Stomach (tissue), 9 donors: Measurements from ENCODE around the gene TRIM10. TPM values are rescaled to one million over a fixed set of nuclear protein-coding genes. Genes with fewer than 3 reads are reported as not detected.
A peak's percentile ranks its signal among the peaks of the same experiment; 100 is the strongest.

Source experiments
- DNase-seq, 2 donors: peaks; one replicate each; pipeline versions ENCODE4 v3.0.0 to v3.0.0-alpha.2; 2013 to 2019
- H3K27ac ChIP-seq, 5 donors: fragments of 200-600 bp in 4 of 5; sonication (generic) in 4 of 5; one replicate each; pipeline ENCODE4 v1.5.1; 2013 to 2019; ENCODE audit warnings: mild to moderate bottlenecking in 1 of 5, moderate library complexity in 1 of 5
- H3K27me3 ChIP-seq, 3 donors: fragments of 200-600 bp; sonication (generic); one replicate each; pipeline ENCODE4 v1.5.1; 2017 to 2019; ENCODE audit warnings: mixed run types in 1 of 3
- H3K36me3 ChIP-seq, 4 donors: fragments of 200-600 bp; sonication (generic); 1 replicate in 3 of 4; 2 replicates in 1 of 4; pipeline ENCODE4 v1.5.1; 2016 to 2019
- H3K4me1 ChIP-seq, 4 donors: fragments of 200-600 bp; sonication (generic); one replicate each; pipeline ENCODE4 v1.5.1; 2016 to 2019
- H3K4me3 ChIP-seq, 4 donors: fragments of 200-600 bp; sonication (generic) in 3 of 4; one replicate each; pipeline ENCODE4 v1.5.1; 2016 to 2019; ENCODE audit warnings: mild to moderate bottlenecking in 1 of 4
- H3K9me3 ChIP-seq, 4 donors: fragments of 200-600 bp; sonication (generic); one replicate each; pipeline ENCODE4 v1.5.1; 2016 to 2019
- EP300 ChIP-seq: sonication (generic); formaldehyde crosslinking; IDR thresholded peaks from one replicate; pipeline ENCODE4 v1.6.1; 2017; ENCODE audit warnings: antibody characterized with exemption
- POLR2A ChIP-seq, 4 donors: fragments of 450-650 bp; IDR thresholded peaks; one replicate each; pipeline ENCODE4 v1.6.1; 2016; ENCODE audit warnings: antibody characterized with exemption in 4 of 4, control low read depth in 2 of 4, mild to moderate bottlenecking in 1 of 4, moderate library complexity in 1 of 4
- POLR2AphosphoS5 ChIP-seq, 3 donors: sonication (generic); formaldehyde crosslinking; IDR thresholded peaks; one replicate each; pipeline ENCODE4 v1.6.1; 2016; ENCODE audit warnings: antibody characterized with exemption in 3 of 3
- WGBS, 5 donors: extraction: QIAGEN DNeasy Blood & Tissue Kit in 3 of 5; methylation state at CpG; one replicate each; pipeline versions ENCODE4 v1.1.5 to v1.1.7; 2013 to 2018; 5-methylcytosine and 5-hydroxymethylcytosine counted together
- intact Hi-C: fragments of 100-400 bp; cut with DNase I; formaldehyde crosslinking; loops from one replicate; pipeline ENCODE4 v1.15.1; 2023; ENCODE audit warnings: low total_unique reads
- polyA plus RNA-seq, 3 donors: library from polyadenylated mRNA; stranded (reverse); fragments of 200-250 nt; gene quantifications; one replicate each; pipeline ENCODE4 v1.2.3, GENCODE V29; 2013
- total RNA-seq, 5 donors: library from RNA; depleted of rRNA; stranded (reverse); fragments of >200 nt; gene quantifications; one replicate each; pipeline versions ENCODE4 v1.1.0 to v1.2.3, GENCODE V29; 2014 to 2016
- TF ChIP-seq, protein P1 (sequence below), 7 experiments: fragments of 450-650 bp in 4 of 7; fragments of 200-600 bp in 3 of 7; sonication (generic) in 3 of 7; IDR thresholded peaks; one replicate each; pipeline ENCODE4 v1.5.1; 2016 to 2019; ENCODE audit warnings: antibody characterized with exemption in 7 of 7, control low read depth in 2 of 7, mild to moderate bottlenecking in 1 of 7
- donor health status: healthy with polysubstance abuse.
- donor health status: Bipolar disorder and iron deficiency.
- donor health status: healthy.

TRIM10 gene
- total and polyA plus RNA-seq, 8 donors, result 0.37 to 2.3 (median 0.58) TPM; not detected in 5

GRCh38 chr6:30156774-30157173 lies 4.2 kb downstream of the TRIM10 start:
- 79 to 92% (median 86%) methylated on average over 9 of the region's 9 CpGs for WGBS, 5 donors
- no peak for DNase-seq
- intact Hi-C loops, result no loop called here
- peaks cover 0 to 10% (median 0%) of the 10 kb centered on the region in 4 donors for H3K4me1 ChIP-seq
- peaks cover 0 to 41% (median 6%) of the 10 kb centered on the region in 3 donors for H3K27me3 ChIP-seq
- no peaks in the 10 kb centered on the region for H3K36me3 ChIP-seq
- no peak overlapping the region for H3K4me3 ChIP-seq
- H3K9me3 ChIP-seq, result no peaks in the 10 kb centered on the region
- H3K27ac ChIP-seq, result no peak overlapping the region
- TF ChIP-seq EP300, result no peak
- TF ChIP-seq, protein P1, sequence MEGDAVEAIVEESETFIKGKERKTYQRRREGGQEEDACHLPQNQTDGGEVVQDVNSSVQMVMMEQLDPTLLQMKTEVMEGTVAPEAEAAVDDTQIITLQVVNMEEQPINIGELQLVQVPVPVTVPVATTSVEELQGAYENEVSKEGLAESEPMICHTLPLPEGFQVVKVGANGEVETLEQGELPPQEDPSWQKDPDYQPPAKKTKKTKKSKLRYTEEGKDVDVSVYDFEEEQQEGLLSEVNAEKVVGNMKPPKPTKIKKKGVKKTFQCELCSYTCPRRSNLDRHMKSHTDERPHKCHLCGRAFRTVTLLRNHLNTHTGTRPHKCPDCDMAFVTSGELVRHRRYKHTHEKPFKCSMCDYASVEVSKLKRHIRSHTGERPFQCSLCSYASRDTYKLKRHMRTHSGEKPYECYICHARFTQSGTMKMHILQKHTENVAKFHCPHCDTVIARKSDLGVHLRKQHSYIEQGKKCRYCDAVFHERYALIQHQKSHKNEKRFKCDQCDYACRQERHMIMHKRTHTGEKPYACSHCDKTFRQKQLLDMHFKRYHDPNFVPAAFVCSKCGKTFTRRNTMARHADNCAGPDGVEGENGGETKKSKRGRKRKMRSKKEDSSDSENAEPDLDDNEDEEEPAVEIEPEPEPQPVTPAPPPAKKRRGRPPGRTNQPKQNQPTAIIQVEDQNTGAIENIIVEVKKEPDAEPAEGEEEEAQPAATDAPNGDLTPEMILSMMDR (IDR thresholded peaks at IDR 0.05), result no peak
- TF ChIP-seq POLR2A (IDR thresholded peaks at IDR 0.05), result no peak
- no peak for TF ChIP-seq POLR2AphosphoS5 (IDR thresholded peaks at IDR 0.05)

- no peaks in the 10 kb centered on the region for H3K36me3 ChIP-seq
- H3K4me3 ChIP-seq, result no peak overlapping the region
- peak in 1 of 2 donors; percentile 77 for DNase-seq
- TF ChIP-seq, protein P1 (IDR thresholded peaks at IDR 0.05), result no peak
- TF ChIP-seq POLR2AphosphoS5 (IDR thresholded peaks at IDR 0.05), result no peak
- H3K9me3 ChIP-seq, result no peaks in the 10 kb centered on the region
- peaks cover 0 to 41% (median 6%) of the 10 kb centered on the region in 3 donors for H3K27me3 ChIP-seq
- H3K4me1 ChIP-seq, result peaks cover 0 to 10% (median 0%) of the 10 kb centered on the region in 4 donors
- 17 to 22% (median 19%) methylated on average over 4 of the region's 4 CpGs for WGBS, 5 donors
- intact Hi-C loops, result no loop called here
- H3K27ac ChIP-seq, result no peak overlapping the region
These were observed 4.8 kb downstream of the TRIM10 start for GRCh38 chr6:30156262-30156599.

- no peaks in the 10 kb centered on the region for H3K36me3 ChIP-seq
- H3K27ac ChIP-seq, result no peak overlapping the region
- peaks cover 0 to 45% (median 6%) of the 10 kb centered on the region in 3 donors for H3K27me3 ChIP-seq
- H3K4me3 ChIP-seq, result no peak overlapping the region
- no peak for DNase-seq
- intact Hi-C loops, result no loop called here
- TF ChIP-seq POLR2A (IDR thresholded peaks at IDR 0.05), result no peak
- no peak for TF ChIP-seq POLR2AphosphoS5 (IDR thresholded peaks at IDR 0.05)
- TF ChIP-seq EP300, result no peak
- TF ChIP-seq, protein P1 (IDR thresholded peaks at IDR 0.05), result no peak
- H3K4me1 ChIP-seq, result peaks cover 0 to 10% (median 0%) of the 10 kb centered on the region in 4 donors
- H3K9me3 ChIP-seq, result no peaks in the 10 kb centered on the region
- 77 to 91% (median 88%) methylated on average over 2 of the region's 2 CpGs for WGBS, 5 donors
These were observed 5.3 kb downstream of the TRIM10 start for GRCh38 chr6:30155520-30156261.

GRCh38 chr6:30154709-30155519 lies 6.1 kb downstream of the TRIM10 start:
- Histone ChIP-seq H3K9me3 (no peaks in the 10 kb centered on the region), H3K4me1 (peaks cover 0 to 10% (median 0%) of the 10 kb centered on the region in 4 donors), H3K36me3 (no peaks in the 10 kb centered on the region), H3K27ac (no peak overlapping the region), H3K27me3 (peaks cover 0 to 52% (median 6%) of the 10 kb centered on the region in 3 donors), H3K4me3 (no peak overlapping the region)
- WGBS, 5 donors, result 45 to 68% (median 57%) methylated on average over 12 of the region's 12 CpGs
- peak in 1 of 2 donors; percentile 32 for DNase-seq
- TF ChIP-seq, protein P1 (IDR thresholded peaks at IDR 0.05), result no peak
- TF ChIP-seq POLR2AphosphoS5 (IDR thresholded peaks at IDR 0.05) (no peak), POLR2A (IDR thresholded peaks at IDR 0.05) (no peak), EP300 (no peak)
- intact Hi-C loops, result no loop called here
